NB4 (cell line): ENCODE results near the gene TMEM235.

Experiments
- DNase-seq: peaks from one replicate; pipeline ENCODE4 v3.0.0; 2010; ENCODE audit warnings: low read depth
- H3K4me3 ChIP-seq: one replicate; pipeline ENCODE4 v1.5.1; 2011; ENCODE audit warnings: mild to moderate bottlenecking, low read depth, low read length, moderate library complexity
- MYC ChIP-seq: IDR thresholded peaks from 2 replicates; pipeline ENCODE4 v1.6.1; 2011; ENCODE audit warnings: low read depth, low read length
- POLR2A ChIP-seq: IDR thresholded peaks from 2 replicates; pipeline ENCODE4 v1.6.1; 2011; ENCODE audit warnings: mild to moderate bottlenecking; ENCODE audit not compliant: insufficient read length; ENCODE audit errors: extremely low read depth
- TF ChIP-seq, protein P1 (sequence below): IDR thresholded peaks from one replicate; pipeline ENCODE4 v1.5.1; 2012; ENCODE audit warnings: low read depth, low read length
- TF ChIP-seq, protein P2 (sequence below): IDR thresholded peaks from 2 replicates; pipeline ENCODE4 v1.6.1; 2011; ENCODE audit warnings: low read depth, low read length

The TMEM235 gene

DNA sequence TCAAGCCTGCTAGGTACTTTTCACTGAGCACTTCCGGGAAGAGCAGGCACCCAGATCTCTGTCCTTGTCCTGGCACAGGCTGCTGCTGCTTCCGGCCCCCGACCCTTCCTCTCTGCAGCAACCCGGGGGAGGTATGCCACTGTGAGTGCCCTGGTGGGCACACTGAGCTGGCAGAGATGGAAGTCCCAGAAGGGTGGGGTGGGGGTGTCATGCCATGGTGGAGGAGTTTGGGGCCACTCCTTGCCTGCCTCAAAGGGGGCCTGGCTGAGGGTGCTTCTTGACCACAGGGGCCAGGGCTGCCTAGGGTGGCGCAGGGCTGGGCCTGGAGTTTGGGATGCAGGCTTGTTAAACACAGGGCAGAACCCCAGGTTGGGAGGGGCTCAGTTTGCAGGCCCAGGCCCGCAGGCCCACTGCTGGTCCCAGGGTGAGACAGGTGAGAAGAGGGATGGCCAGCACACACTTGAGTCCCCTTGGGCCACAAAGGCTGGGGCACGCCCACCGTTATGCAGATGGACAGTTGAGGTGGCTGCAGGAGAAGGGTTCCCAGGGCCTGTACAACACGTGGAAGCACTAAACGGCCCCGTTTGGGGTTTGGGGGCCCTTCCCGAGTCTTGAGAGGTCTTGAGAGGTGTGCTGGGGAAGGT is 8.7 kb downstream of the TMEM235 start:
- no peak for TF ChIP-seq MYC
- TF ChIP-seq, protein P1, sequence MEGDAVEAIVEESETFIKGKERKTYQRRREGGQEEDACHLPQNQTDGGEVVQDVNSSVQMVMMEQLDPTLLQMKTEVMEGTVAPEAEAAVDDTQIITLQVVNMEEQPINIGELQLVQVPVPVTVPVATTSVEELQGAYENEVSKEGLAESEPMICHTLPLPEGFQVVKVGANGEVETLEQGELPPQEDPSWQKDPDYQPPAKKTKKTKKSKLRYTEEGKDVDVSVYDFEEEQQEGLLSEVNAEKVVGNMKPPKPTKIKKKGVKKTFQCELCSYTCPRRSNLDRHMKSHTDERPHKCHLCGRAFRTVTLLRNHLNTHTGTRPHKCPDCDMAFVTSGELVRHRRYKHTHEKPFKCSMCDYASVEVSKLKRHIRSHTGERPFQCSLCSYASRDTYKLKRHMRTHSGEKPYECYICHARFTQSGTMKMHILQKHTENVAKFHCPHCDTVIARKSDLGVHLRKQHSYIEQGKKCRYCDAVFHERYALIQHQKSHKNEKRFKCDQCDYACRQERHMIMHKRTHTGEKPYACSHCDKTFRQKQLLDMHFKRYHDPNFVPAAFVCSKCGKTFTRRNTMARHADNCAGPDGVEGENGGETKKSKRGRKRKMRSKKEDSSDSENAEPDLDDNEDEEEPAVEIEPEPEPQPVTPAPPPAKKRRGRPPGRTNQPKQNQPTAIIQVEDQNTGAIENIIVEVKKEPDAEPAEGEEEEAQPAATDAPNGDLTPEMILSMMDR: no peak
- TF ChIP-seq, protein P2, sequence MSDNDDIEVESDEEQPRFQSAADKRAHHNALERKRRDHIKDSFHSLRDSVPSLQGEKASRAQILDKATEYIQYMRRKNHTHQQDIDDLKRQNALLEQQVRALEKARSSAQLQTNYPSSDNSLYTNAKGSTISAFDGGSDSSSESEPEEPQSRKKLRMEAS: no peak
- no peak for TF ChIP-seq POLR2A
- no peak overlapping the region for H3K4me3 ChIP-seq
- no peak for DNase-seq

DNA sequence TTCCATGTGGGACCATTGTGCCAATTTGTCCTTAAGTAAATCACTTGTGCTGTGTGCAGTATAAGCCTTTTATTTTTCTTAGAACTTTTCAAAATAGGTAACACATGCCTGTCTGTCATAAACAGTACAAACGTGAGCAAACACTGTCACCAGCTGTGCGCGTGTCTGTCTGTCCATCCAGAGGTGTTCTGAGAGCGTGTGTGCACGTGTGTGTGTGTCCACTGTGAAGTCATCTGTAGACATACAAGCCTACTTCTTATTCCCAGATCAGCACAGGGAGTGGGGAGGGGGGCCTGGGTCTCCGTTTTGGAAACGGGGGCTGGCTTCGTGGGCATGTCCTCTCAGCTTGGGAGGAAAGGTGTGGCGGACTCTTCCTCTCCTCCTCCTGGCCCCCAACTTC is 9.4 kb downstream of the TMEM235 start:
- TF ChIP-seq POLR2A: no peak
- TF ChIP-seq MYC: no peak
- TF ChIP-seq, protein P1: no peak
- TF ChIP-seq, protein P2: no peak

DNA sequence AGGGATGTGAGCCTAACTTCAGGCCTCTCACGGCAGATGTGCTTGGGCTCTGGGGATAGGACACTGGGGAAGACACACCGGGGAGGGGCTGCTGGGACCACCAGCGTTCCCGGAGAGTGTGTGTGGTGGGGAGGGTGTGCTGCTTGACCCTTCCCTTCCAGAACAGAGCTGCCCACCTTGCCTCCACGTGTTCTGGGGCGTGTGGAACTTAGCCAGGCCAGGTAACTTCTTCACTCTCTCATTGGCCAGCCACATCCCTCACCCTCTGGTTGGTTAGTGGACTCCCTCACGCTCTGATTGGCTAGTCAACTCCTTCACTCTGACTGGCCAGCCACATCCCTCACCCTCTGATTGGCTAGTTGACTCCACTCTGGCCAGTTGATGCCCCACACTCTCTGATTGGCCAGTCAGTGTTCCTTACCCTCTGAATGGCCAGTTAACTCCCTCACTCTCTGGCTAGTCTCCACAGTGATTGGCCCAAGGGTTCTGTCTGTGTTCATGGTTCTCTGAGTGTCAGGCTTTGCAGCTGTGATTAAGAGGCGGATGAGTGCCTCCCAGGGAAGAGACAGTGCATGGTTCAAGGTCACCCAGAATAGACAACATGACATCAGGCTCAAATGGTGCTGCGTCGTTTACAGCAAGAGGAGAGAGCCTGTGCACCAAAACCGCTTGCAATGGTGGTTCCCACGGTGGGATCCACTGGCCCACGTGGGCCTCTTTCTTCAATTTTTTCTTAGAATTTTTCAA is 10.0 kb downstream of the TMEM235 start:
- H3K4me3 ChIP-seq: no peak overlapping the region
- DNase-seq: peak; percentile 62
- TF ChIP-seq MYC (no peak), POLR2A (no peak)
- TF ChIP-seq, protein P2: no peak
- TF ChIP-seq, protein P1: no peak

More for the DNA sequence above, 9.4 kb downstream of the TMEM235 start:
- no peak overlapping the region for H3K4me3 ChIP-seq
- no peak for DNase-seq

DNA sequence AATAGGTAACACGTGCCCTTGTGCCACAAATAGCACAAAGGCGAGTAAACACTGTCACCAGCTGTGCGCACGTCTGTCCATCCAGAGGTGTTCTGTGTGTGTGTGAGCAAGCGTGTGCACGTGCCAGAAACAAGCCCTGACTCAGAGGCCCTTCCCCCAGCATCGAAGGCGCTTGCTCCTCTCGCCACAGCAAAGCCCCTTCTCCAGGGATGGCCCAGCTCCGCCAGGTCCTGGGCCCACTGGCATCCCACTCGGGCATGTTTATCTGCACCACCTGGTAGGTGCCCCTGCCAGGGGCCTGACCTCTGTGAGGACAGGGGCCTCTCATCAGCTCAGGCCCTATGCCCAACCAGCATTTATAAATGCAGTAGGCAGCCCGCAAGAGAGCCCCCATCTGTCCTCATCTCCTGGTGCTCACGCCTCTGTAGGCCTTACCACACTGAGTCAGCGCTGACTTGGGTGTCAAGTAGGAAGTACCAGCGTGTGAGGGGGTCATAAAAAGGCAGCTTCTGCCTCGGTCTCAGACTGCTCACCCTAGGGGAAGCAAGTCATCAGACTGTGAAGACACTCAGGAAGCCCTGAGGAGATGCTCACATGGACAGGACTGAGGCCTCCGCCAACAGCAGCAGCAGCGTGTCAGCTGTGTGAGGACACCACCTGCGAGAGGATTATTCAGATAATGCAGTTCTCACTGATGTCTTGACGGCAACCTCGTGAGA is 10.8 kb downstream of the TMEM235 start:
- no peak overlapping the region for H3K4me3 ChIP-seq
- peak; percentile 92 for DNase-seq
- no peak for TF ChIP-seq POLR2A
- TF ChIP-seq, protein P2: peak; percentile 72; the same call in 1 of the 2 replicates

DNA sequence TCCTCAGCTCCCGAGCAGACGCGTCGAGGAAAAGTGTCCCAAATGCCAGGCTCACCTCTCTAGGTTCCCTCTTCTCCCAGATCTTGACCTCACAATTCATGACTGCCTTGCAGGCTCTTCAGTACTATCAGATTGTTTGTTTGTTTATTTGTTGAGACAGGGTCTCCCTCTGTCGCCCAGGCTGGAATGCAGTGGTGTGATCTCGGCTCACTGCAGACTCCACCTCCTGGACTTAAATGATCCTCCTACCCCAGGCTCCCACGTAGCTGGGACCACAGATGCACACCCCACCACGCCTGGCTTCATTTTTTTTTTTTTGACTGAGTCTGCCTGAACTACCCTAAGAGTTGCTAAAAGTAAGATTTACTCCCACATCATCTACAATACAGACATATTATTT is 15.9 kb downstream of the TMEM235 start:
- H3K4me3 ChIP-seq: no peak overlapping the region
- DNase-seq: no peak
- TF ChIP-seq, protein P2: no peak
- no peak for TF ChIP-seq MYC
- no peak for TF ChIP-seq POLR2A
- TF ChIP-seq, protein P1: no peak
